Vagina (tissue), 2 donors: ENCODE measurements around the gene ATP7B. TPM values are rescaled to one million over a fixed set of nuclear protein-coding genes. Genes with fewer than 3 reads are reported as not detected.

Experiments used
- DNase-seq, 2 donors: peaks; one replicate each; pipeline ENCODE4 v3.0.0-alpha.2; 2017; ENCODE audit errors: extremely low spot score in 2 of 2
- H3K27ac ChIP-seq: fragments of 200-600 bp; sonication (generic); one replicate; pipeline ENCODE4 v1.5.1; 2019
- H3K27me3 ChIP-seq: fragments of 200-600 bp; sonication (generic); one replicate; pipeline ENCODE4 v1.5.1; 2019
- H3K36me3 ChIP-seq, 2 donors: fragments of 200-600 bp; sonication (generic); one replicate each; pipeline ENCODE4 v1.5.1; 2017 to 2019
- H3K4me1 ChIP-seq: fragments of 200-600 bp; sonication (generic); one replicate; pipeline ENCODE4 v1.5.1; 2019
- H3K4me3 ChIP-seq, 2 donors: fragments of 200-600 bp; sonication (generic); 1 replicate in 1 of 2; 2 replicates in 1 of 2; pipeline ENCODE4 v1.5.1; 2016 to 2019
- H3K9me3 ChIP-seq: fragments of 200-600 bp; sonication (generic); one replicate; pipeline ENCODE4 v1.5.1; 2019
- CTCF ChIP-seq, 3 experiments: fragments of 450-650 bp in 2 of 3; fragments of 200-600 bp in 1 of 3; sonication (generic) in 1 of 3; IDR thresholded peaks; one replicate each; pipeline ENCODE4 v1.5.1; 2017 to 2019; ENCODE audit warnings: antibody characterized with exemption in 3 of 3, mild to moderate bottlenecking in 2 of 3, moderate library complexity in 2 of 3
- POLR2A ChIP-seq, 2 donors: fragments of 450-650 bp; IDR thresholded peaks; one replicate each; pipeline ENCODE4 v1.6.1; 2017; ENCODE audit warnings: antibody characterized with exemption in 2 of 2, mild to moderate bottlenecking in 2 of 2, moderate library complexity in 2 of 2
- POLR2AphosphoS5 ChIP-seq, 2 donors: sonication (generic); formaldehyde crosslinking; IDR thresholded peaks; one replicate each; pipeline ENCODE4 v1.9.0; 2017; ENCODE audit warnings: antibody characterized with exemption in 2 of 2, mild to moderate bottlenecking in 2 of 2, low read depth in 1 of 2; ENCODE audit not compliant: insufficient read depth in 1 of 2
- intact Hi-C: fragments of 100-400 bp; cut with DNase I; formaldehyde crosslinking; loops from one replicate; pipeline ENCODE4 v1.15.1; 2023
- total RNA-seq: library from RNA; depleted of rRNA; stranded (reverse); fragments of >200 nt; gene quantifications from one replicate; pipeline ENCODE4 v1.2.3, GENCODE V29; 2016

The ATP7B gene
- 2.5 TPM for total RNA-seq

GRCh38 chr13:52010890-52011631 lies at the start of gene ATP7B:
Gene ATP7B, minus strand, starts transcription at chr13:52011450. Its CDS starts 113 bp downstream, at chr13:52011337.
- DNase-seq, result no peak
- peak within 1 kb of the TSS; percentile 78 for H3K27ac ChIP-seq
- H3K36me3 ChIP-seq, result no peaks in the 10 kb centered on the region
- H3K27me3 ChIP-seq, result no peaks in the 10 kb centered on the region
- TF ChIP-seq POLR2A (IDR thresholded peaks at IDR 0.05) (no peak), POLR2AphosphoS5 (IDR thresholded peaks at IDR 0.05; ENCODE audit: insufficient read depth in 1 of 2, low read depth in 1 of 2) (no peak), CTCF (IDR thresholded peaks at IDR 0.05) (no peak)
- intact Hi-C loops, result no loop called here
- H3K4me1 ChIP-seq, result peaks cover 19% of the 10 kb centered on the region
- H3K9me3 ChIP-seq, result no peaks in the 10 kb centered on the region
- H3K4me3 ChIP-seq, result peak within 1 kb of the TSS; percentile 73 to 78

DNA sequence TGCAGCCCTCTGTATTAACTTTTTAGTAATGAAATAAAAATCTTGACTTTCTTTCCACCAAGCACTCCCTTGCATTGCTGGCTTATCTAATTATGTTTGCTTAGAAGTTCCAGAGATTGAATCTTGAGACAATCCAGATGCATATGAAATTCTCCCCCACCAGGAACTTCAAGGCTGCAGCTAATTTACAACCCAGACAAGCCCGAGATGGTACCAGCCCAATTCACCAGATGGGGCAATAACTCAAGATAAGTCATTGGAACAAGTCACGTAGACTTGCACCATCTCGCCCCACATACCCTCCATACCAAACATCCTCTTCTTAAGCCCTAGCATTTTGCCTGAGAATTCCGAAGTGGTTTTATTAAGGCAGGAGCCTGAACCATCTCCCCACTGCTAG lies 42.2 kb upstream of the ATP7B start:
- Histone ChIP-seq H3K4me3 (no peak overlapping the region), H3K27me3 (no peaks in the 10 kb centered on the region), H3K4me1 (no peaks in the 10 kb centered on the region), H3K36me3 (no peaks in the 10 kb centered on the region), H3K27ac (no peak overlapping the region), H3K9me3 (no peaks in the 10 kb centered on the region)
- no peak for DNase-seq
- intact Hi-C loops, result no loop called here
- TF ChIP-seq CTCF (IDR thresholded peaks at IDR 0.05), result no peak
- TF ChIP-seq POLR2A (IDR thresholded peaks at IDR 0.05), result no peak
- TF ChIP-seq POLR2AphosphoS5 (IDR thresholded peaks at IDR 0.05; ENCODE audit: insufficient read depth in 1 of 2, low read depth in 1 of 2), result no peak

GRCh38 chr13:52051400-52051799 lies 40.1 kb upstream of the ATP7B start:
- H3K4me1 ChIP-seq, result no peaks in the 10 kb centered on the region
- DNase-seq, result no peak
- no peak overlapping the region for H3K27ac ChIP-seq
- TF ChIP-seq POLR2A (IDR thresholded peaks at IDR 0.05) (no peak), POLR2AphosphoS5 (IDR thresholded peaks at IDR 0.05; ENCODE audit: insufficient read depth in 1 of 2, low read depth in 1 of 2) (no peak), CTCF (IDR thresholded peaks at IDR 0.05) (no peak)
- H3K27me3 ChIP-seq, result no peaks in the 10 kb centered on the region
- intact Hi-C loops, result no loop called here
- no peaks in the 10 kb centered on the region for H3K9me3 ChIP-seq
- H3K36me3 ChIP-seq, result no peaks in the 10 kb centered on the region
- H3K4me3 ChIP-seq, result no peak overlapping the region

- no peaks in the 10 kb centered on the region for H3K36me3 ChIP-seq
- H3K4me1 ChIP-seq, result no peaks in the 10 kb centered on the region
- TF ChIP-seq POLR2A (IDR thresholded peaks at IDR 0.05), result no peak
- TF ChIP-seq CTCF (IDR thresholded peaks at IDR 0.05), result no peak
- no peak for TF ChIP-seq POLR2AphosphoS5 (IDR thresholded peaks at IDR 0.05; ENCODE audit: insufficient read depth in 1 of 2, low read depth in 1 of 2)
- intact Hi-C loops, result no loop called here
- no peaks in the 10 kb centered on the region for H3K9me3 ChIP-seq
- H3K27me3 ChIP-seq, result no peaks in the 10 kb centered on the region
- H3K27ac ChIP-seq, result no peak overlapping the region
- H3K4me3 ChIP-seq, result no peak overlapping the region
- DNase-seq, result no peak
These were observed 37.3 kb upstream of the ATP7B start for GRCh38 chr13:52048516-52048915.

DNA sequence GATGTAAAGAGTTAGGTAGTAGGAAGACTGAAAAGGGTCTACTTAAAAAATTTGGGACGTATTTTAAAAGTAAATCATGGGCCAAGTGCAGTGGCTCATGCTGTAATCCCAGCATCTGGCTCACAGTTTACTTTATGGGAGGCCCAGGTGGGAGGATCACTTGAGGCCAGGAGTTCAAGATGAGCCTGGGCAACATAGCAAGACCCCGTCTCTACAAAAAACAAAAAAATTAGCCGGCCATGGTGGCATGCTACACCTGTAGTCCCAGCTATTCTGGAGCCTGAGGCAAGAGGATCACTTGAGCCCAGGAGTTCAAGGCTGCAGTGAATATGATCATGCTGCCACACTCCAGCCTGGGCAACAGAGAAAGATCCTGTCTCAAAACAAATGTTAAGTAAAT lies 36.2 kb upstream of the ATP7B start:
- Histone ChIP-seq H3K36me3 (no peaks in the 10 kb centered on the region), H3K9me3 (no peaks in the 10 kb centered on the region), H3K27ac (no peak overlapping the region), H3K4me3 (no peak overlapping the region), H3K27me3 (no peaks in the 10 kb centered on the region), H3K4me1 (no peaks in the 10 kb centered on the region)
- TF ChIP-seq POLR2A (IDR thresholded peaks at IDR 0.05), result no peak
- TF ChIP-seq POLR2AphosphoS5 (IDR thresholded peaks at IDR 0.05; ENCODE audit: insufficient read depth in 1 of 2, low read depth in 1 of 2), result no peak
- TF ChIP-seq CTCF (IDR thresholded peaks at IDR 0.05), result no peak
- DNase-seq, result no peak
- intact Hi-C loops, result no loop called here
